Neural cell (in vitro differentiated cells): ENCODE results near the gene ARHGEF37.

Source experiments
- CTCF ChIP-seq: fragments of 450-650 bp; IDR thresholded peaks from 2 replicates; pipeline ENCODE4 v1.5.1; 2014; ENCODE audit warnings: antibody characterized with exemption, mild to moderate bottlenecking, moderate library complexity; ENCODE audit not compliant: poor library complexity, severe bottlenecking
- EP300 ChIP-seq: fragments of 450-650 bp; conservative IDR thresholded peaks from 2 replicates; pipeline ENCODE4 v1.6.1; 2014; ENCODE audit warnings: antibody characterized with exemption, mild to moderate bottlenecking, moderate library complexity; ENCODE audit not compliant: poor library complexity, severe bottlenecking
- EZH2 ChIP-seq: fragments of 200-600, 300-800 bp; shearing (Covaris generic), sonication (generic); IDR thresholded peaks from 2 replicates; pipeline ENCODE4 v1.6.1; 2014; ENCODE audit warnings: antibody characterized with exemption, low read length, borderline replicate concordance, mild to moderate bottlenecking; ENCODE audit not compliant: insufficient read depth, poor library complexity, severe bottlenecking
- MXI1 ChIP-seq: fragments of 450-650 bp; conservative IDR thresholded peaks from 2 replicates; pipeline ENCODE4 v1.6.1; 2014; ENCODE audit warnings: antibody characterized with exemption, mild to moderate bottlenecking; ENCODE audit not compliant: poor library complexity, severe bottlenecking
- POLR2AphosphoS5 ChIP-seq: IDR thresholded peaks from 2 replicates; pipeline ENCODE4 v1.6.1; 2012
- RAD21 ChIP-seq: fragments of 450-650 bp; conservative IDR thresholded peaks from 2 replicates; pipeline ENCODE4 v1.6.1; 2014; ENCODE audit warnings: antibody characterized with exemption, mild to moderate bottlenecking, moderate library complexity
- SMC3 ChIP-seq: fragments of 450-650 bp; conservative IDR thresholded peaks from 2 replicates; pipeline ENCODE4 v1.6.1; 2014; ENCODE audit warnings: antibody characterized with exemption, mild to moderate bottlenecking, moderate library complexity; ENCODE audit not compliant: poor library complexity
- TAF1 ChIP-seq: IDR thresholded peaks from 2 replicates; pipeline ENCODE4 v1.6.1; 2012; ENCODE audit warnings: low read depth
- TF ChIP-seq, protein P1 (sequence below): IDR thresholded peaks from 2 replicates; pipeline ENCODE4 v1.6.1; 2012; ENCODE audit warnings: borderline replicate concordance

DNA sequence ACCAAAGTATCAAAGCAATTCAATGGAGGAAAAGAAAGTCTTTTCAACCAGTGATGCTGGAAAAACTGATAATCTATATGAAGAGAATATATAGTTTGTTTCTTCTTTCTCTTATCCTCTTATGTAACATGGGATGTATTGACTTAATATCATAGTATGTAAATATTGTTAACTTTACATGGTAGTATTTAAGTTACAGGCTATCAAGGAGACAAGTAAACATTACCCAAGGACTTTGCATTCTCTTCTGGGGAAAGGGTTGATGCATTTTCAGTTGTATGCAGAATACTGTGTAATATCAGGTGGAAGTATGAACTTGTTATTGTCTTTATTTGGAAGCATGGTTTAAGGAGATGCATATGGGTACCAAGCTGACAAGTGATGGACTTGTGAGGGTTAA, 9.1 kb upstream of the ARHGEF37 start:
- TF ChIP-seq CTCF (no peak), SMC3 (no peak), RAD21 (no peak), EP300 (no peak), EZH2 (no peak), TAF1 (no peak), POLR2AphosphoS5 (no peak), MXI1 (no peak)
- TF ChIP-seq, protein P1, sequence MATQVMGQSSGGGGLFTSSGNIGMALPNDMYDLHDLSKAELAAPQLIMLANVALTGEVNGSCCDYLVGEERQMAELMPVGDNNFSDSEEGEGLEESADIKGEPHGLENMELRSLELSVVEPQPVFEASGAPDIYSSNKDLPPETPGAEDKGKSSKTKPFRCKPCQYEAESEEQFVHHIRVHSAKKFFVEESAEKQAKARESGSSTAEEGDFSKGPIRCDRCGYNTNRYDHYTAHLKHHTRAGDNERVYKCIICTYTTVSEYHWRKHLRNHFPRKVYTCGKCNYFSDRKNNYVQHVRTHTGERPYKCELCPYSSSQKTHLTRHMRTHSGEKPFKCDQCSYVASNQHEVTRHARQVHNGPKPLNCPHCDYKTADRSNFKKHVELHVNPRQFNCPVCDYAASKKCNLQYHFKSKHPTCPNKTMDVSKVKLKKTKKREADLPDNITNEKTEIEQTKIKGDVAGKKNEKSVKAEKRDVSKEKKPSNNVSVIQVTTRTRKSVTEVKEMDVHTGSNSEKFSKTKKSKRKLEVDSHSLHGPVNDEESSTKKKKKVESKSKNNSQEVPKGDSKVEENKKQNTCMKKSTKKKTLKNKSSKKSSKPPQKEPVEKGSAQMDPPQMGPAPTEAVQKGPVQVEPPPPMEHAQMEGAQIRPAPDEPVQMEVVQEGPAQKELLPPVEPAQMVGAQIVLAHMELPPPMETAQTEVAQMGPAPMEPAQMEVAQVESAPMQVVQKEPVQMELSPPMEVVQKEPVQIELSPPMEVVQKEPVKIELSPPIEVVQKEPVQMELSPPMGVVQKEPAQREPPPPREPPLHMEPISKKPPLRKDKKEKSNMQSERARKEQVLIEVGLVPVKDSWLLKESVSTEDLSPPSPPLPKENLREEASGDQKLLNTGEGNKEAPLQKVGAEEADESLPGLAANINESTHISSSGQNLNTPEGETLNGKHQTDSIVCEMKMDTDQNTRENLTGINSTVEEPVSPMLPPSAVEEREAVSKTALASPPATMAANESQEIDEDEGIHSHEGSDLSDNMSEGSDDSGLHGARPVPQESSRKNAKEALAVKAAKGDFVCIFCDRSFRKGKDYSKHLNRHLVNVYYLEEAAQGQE: no peak
